IPS DF 6.9 (cell line): ENCODE results near the gene CKS2.
"Not testable (repeated sequence)": the region's sequence is repeated elsewhere in the genome, so short reads cannot be mapped to it uniquely, and the experiment has no call there.

Experiments used
- DNase-seq: peaks from one replicate; pipeline ENCODE4 v3.0.0-alpha.2; 2013; ENCODE audit warnings: low read depth, low spot score
- H3K27ac ChIP-seq: one replicate; pipeline ENCODE4 v1.5.1; 2013; ENCODE audit warnings: low read length, control low read depth
- H3K27me3 ChIP-seq: 2 replicates; pipeline ENCODE4 v1.6.1; 2013; ENCODE audit warnings: mild to moderate bottlenecking, low read length; ENCODE audit not compliant: control insufficient read depth, insufficient read depth
- H3K36me3 ChIP-seq: 2 replicates; pipeline ENCODE4 v1.6.1; 2013; ENCODE audit warnings: low read length; ENCODE audit not compliant: control insufficient read depth, insufficient read depth
- H3K4me1 ChIP-seq: 2 replicates; pipeline ENCODE4 v1.6.1; 2013; ENCODE audit warnings: low read length; ENCODE audit not compliant: control insufficient read depth, insufficient read depth
- H3K4me3 ChIP-seq: 2 replicates; pipeline ENCODE4 v1.5.1; 2013; ENCODE audit warnings: mild to moderate bottlenecking, low read length
- H3K9me3 ChIP-seq: 2 replicates; pipeline ENCODE4 v1.6.1; 2013; ENCODE audit warnings: low read length, inconsistent platforms; ENCODE audit not compliant: control insufficient read depth, insufficient read depth
- WGBS: extraction: QIAGEN DNeasy Blood & Tissue Kit; methylation state at CpG from one replicate; pipeline ENCODE4 v1.1.7; 2013; ENCODE audit warnings: mixed read lengths, missing lambda C conversion rate; ENCODE audit not compliant: insufficient read length, insufficient coverage; 5-methylcytosine and 5-hydroxymethylcytosine counted together

Gene CKS2

GRCh38 chr9:89325733-89326132 lies 14.7 kb downstream of the CKS2 start:
- Histone ChIP-seq H3K9me3 (no peaks in the 10 kb centered on the region), H3K4me3 (no peak overlapping the region), H3K4me1 (no peaks in the 10 kb centered on the region), H3K27me3 (no peaks in the 10 kb centered on the region), H3K36me3 (peaks cover 12% of the 10 kb centered on the region; the same call in 1 of the 2 replicates), H3K27ac (no peak overlapping the region)
- no peak for DNase-seq
- WGBS = no CpG with 5 or more reads among the region's 3 CpGs

- Histone ChIP-seq H3K27ac (no peak overlapping the region), H3K36me3 (peaks cover 12% of the 10 kb centered on the region; the same call in 1 of the 2 replicates), H3K27me3 (no peaks in the 10 kb centered on the region), H3K4me1 (no peaks in the 10 kb centered on the region), H3K9me3 (no peaks in the 10 kb centered on the region), H3K4me3 (no peak overlapping the region)
- no CpG with 5 or more reads among the region's 8 CpGs for WGBS
- DNase-seq = no peak
Observed at GRCh38 chr9:89328064-89328463, 17.1 kb downstream of the CKS2 start.

- Histone ChIP-seq H3K27ac (no peak overlapping the region), H3K36me3 (peaks cover 18% of the 10 kb centered on the region; the same call in 1 of the 2 replicates), H3K27me3 (no peaks in the 10 kb centered on the region), H3K4me1 (no peaks in the 10 kb centered on the region), H3K4me3 (no peak overlapping the region), H3K9me3 (no peaks in the 10 kb centered on the region)
- DNase-seq = no peak
Observed at GRCh38 chr9:89329917-89330316, 18.9 kb downstream of the CKS2 start.

GRCh38 chr9:89330513-89330912 lies 19.5 kb downstream of the CKS2 start:
- Histone ChIP-seq H3K9me3 (no peaks in the 10 kb centered on the region), H3K27ac (no peak overlapping the region), H3K4me1 (no peaks in the 10 kb centered on the region), H3K27me3 (no peaks in the 10 kb centered on the region), H3K4me3 (no peak overlapping the region), H3K36me3 (peaks cover 20% of the 10 kb centered on the region; the same call in 1 of the 2 replicates)
- WGBS = no CpG with 5 or more reads among the region's 7 CpGs
- no peak for DNase-seq

DNA sequence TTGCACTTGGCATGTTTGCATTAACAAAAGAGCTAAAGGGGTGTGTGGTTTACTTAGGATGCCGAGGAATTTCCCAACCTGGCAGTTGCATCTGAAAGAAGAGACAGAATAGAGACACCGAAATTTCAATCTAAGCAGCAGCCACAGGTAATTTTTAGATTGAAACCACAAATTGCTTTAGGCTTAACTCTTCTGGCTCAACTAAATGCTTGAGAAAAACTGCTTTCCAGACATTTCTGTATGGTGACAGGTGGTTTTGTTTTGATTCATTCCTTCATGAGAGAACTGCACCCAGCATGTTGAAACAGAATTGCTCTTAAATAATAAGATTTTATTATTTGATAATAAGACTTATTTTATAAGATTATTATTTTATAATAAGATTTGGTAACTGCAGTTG lies 28.8 kb downstream of the CKS2 start:
- no peak overlapping the region for H3K27ac ChIP-seq
- H3K36me3 ChIP-seq = peaks cover 5% of the 10 kb centered on the region; the same call in 1 of the 2 replicates
- H3K4me3 ChIP-seq = no peak overlapping the region
- H3K9me3 ChIP-seq = no peaks in the 10 kb centered on the region
- H3K27me3 ChIP-seq = no peaks in the 10 kb centered on the region
- no peak for DNase-seq
- H3K4me1 ChIP-seq = no peaks in the 10 kb centered on the region
- WGBS = no CpG with 5 or more reads among the region's 2 CpGs

GRCh38 chr9:89340332-89340731 lies 29.3 kb downstream of the CKS2 start:
- Histone ChIP-seq H3K27ac (no peak overlapping the region), H3K27me3 (no peaks in the 10 kb centered on the region), H3K4me3 (no peak overlapping the region), H3K4me1 (no peaks in the 10 kb centered on the region), H3K9me3 (no peaks in the 10 kb centered on the region), H3K36me3 (peaks cover 5% of the 10 kb centered on the region; the same call in 1 of the 2 replicates)
- no CpG with 5 or more reads among the region's 3 CpGs for WGBS
- no peak for DNase-seq

DNA sequence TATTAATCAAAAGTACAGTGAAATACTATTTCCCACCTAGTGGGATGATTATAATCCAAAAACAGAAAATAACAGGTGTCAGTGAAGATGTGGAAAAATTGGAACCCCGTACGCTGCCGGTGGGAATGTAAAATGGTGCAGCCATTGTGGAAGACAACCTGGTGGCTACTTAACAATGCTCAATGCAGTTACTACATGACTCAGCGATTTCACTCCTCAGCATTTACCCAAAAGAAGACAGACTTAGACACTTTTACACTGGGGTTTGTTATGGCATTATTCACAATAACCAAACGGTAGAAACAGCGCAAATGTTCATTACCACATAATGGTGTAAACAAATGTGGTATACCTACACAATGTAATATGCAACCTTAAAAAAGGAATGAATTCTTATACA lies 31.2 kb downstream of the CKS2 start:
- H3K4me3 ChIP-seq = no peak overlapping the region
- no peaks in the 10 kb centered on the region for H3K9me3 ChIP-seq
- H3K36me3 ChIP-seq = peaks cover 15% of the 10 kb centered on the region; the same call in 1 of the 2 replicates
- no CpG with 5 or more reads among the region's 6 CpGs for WGBS
- H3K27me3 ChIP-seq = no peaks in the 10 kb centered on the region
- DNase-seq = no peak
- H3K27ac ChIP-seq = no peak overlapping the region
- no peaks in the 10 kb centered on the region for H3K4me1 ChIP-seq

DNA sequence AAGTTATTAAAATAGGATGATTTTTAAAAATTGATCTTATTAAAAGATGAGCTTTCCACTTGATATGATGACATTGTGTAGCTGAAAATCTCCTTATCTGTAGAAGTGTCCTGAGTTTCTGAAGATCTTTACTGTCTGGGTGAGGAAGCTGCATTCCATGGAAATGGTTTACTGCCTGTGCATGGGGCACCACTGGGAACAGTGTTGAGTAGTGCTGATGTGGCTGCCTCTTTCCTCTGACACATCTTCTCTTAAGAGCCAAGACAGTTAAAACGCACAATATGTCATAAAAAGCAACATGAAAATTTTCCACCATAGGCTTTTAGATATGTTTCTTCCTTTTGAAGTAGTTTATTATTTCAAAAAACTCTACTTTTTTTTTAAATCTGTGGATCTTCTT lies 32.0 kb downstream of the CKS2 start:
- no peaks in the 10 kb centered on the region for H3K27me3 ChIP-seq
- no peaks in the 10 kb centered on the region for H3K4me1 ChIP-seq
- WGBS = no CpG with 5 or more reads among the region's 1 CpG
- no peak overlapping the region for H3K27ac ChIP-seq
- H3K4me3 ChIP-seq = no peak overlapping the region
- H3K9me3 ChIP-seq = no peaks in the 10 kb centered on the region
- no peak for DNase-seq
- H3K36me3 ChIP-seq = peaks cover 18% of the 10 kb centered on the region; the same call in 1 of the 2 replicates

GRCh38 chr9:89343812-89344211 lies 32.8 kb downstream of the CKS2 start:
- H3K36me3 ChIP-seq = peaks cover 25% of the 10 kb centered on the region; the same call in 1 of the 2 replicates
- not testable (repeated sequence) for H3K27ac ChIP-seq, H3K4me3 ChIP-seq, H3K9me3 ChIP-seq, H3K4me1 ChIP-seq, H3K27me3 ChIP-seq, DNase-seq
- no CpG with 5 or more reads among the region's 7 CpGs for WGBS

DNA sequence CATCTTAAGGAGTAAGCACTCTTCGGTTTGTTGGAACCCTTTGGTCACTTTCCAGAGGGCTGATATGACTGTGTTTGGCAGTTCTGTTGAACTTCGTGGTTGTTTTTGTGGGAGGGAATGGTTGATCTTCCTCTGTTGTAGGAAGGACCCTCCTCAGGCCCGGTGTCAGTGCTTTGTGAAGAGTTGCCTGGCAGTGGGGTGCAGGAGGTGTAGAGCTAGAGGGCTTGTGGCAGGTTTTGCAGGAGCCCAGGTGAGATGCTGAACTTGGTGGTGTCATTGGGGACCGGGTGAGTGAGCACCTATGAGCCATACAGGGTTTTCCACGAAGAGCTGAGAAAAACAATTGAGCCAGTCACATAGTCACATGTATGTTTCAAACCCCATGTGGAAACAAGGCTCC lies 34.5 kb downstream of the CKS2 start:
- H3K27ac ChIP-seq = no peak overlapping the region
- WGBS = no CpG with 5 or more reads among the region's 5 CpGs
- no peak for DNase-seq
- no peaks in the 10 kb centered on the region for H3K4me1 ChIP-seq
- H3K27me3 ChIP-seq = no peaks in the 10 kb centered on the region
- peaks cover 35% of the 10 kb centered on the region for H3K36me3 ChIP-seq
- H3K4me3 ChIP-seq = no peak overlapping the region
- H3K9me3 ChIP-seq = no peaks in the 10 kb centered on the region

- H3K4me1 ChIP-seq = no peaks in the 10 kb centered on the region
- no peak overlapping the region for H3K4me3 ChIP-seq
- no peak for DNase-seq
- H3K27ac ChIP-seq = no peak overlapping the region
- no peaks in the 10 kb centered on the region for H3K9me3 ChIP-seq
- H3K36me3 ChIP-seq = peaks cover 46% of the 10 kb centered on the region
- no peaks in the 10 kb centered on the region for H3K27me3 ChIP-seq
- no CpG with 5 or more reads among the region's 9 CpGs for WGBS
Observed at GRCh38 chr9:89346696-89347095, 35.7 kb downstream of the CKS2 start.
